Activated CD4-positive, alpha-beta memory T cell treated with anti-CD3 and anti-CD28 coated beads, Interleukin-2, amount 10 ng/mL, durations not matched to agents 7 days and 5 days (primary cell): ENCODE measurements around the gene RALGPS1. TPM values are rescaled to one million over a fixed set of nuclear protein-coding genes. Genes with fewer than 3 reads are reported as not detected.
A peak's percentile ranks its signal among the peaks of the same experiment; 100 is the strongest.

Experiments used
- CTCF ChIA-PET: fragments of 350-600 bp; sonication (Branson Sonifier 250); formaldehyde crosslinking; loops from one replicate; lab custom pipeline; 2021; ENCODE audit warnings: antibody characterized with exemption, inconsistent platforms; lab: Charles Lee
- POLR2A ChIA-PET: fragments of 350-600 bp; sonication (Branson Sonifier 250); formaldehyde crosslinking; loops from one replicate; lab custom pipeline; 2021; ENCODE audit warnings: antibody characterized with exemption; lab: Charles Lee
- DNase-seq: peaks from one replicate; pipeline ENCODE4 v3.0.0-alpha.2; 2020
- H3K27ac Mint-ChIP-seq: one replicate; pipeline ENCODE4 v1.8.0; 2021; ENCODE audit warnings: mild to moderate bottlenecking, mixed read lengths
- H3K27me3 Mint-ChIP-seq: one replicate; pipeline ENCODE4 v1.8.0; 2021; ENCODE audit warnings: mixed read lengths
- H3K36me3 Mint-ChIP-seq: one replicate; pipeline ENCODE4 v1.8.0; 2021; ENCODE audit warnings: low read depth, mixed read lengths
- H3K4me1 Mint-ChIP-seq: one replicate; pipeline ENCODE4 v1.8.0; 2021; ENCODE audit warnings: mixed read lengths
- H3K4me3 Mint-ChIP-seq: one replicate; pipeline ENCODE4 v1.8.0; 2021; ENCODE audit warnings: mild to moderate bottlenecking, mixed read lengths
- H3K9me3 Mint-ChIP-seq: one replicate; pipeline ENCODE4 v1.8.0; 2021; ENCODE audit warnings: mixed read lengths
- total RNA-seq, 2 experiments: library from RNA; stranded (reverse); gene quantifications; one replicate each; pipeline ENCODE4 v1.2.3, GENCODE V29; 2021

The RALGPS1 gene
- total RNA-seq, 2 experiments from 2014 or later = 2.8 to 3.4 TPM

GRCh38 chr9:127029548-127029947 lies 115.0 kb downstream of the RALGPS1 start:
- DNase-seq = no peak
- POLR2A ChIA-PET = no interaction called here
- Mint-ChIP-seq H3K27ac (no peak overlapping the region), H3K4me1 (peaks cover 2% of the 10 kb centered on the region), H3K9me3 (no peaks in the 10 kb centered on the region), H3K4me3 (no peak overlapping the region), H3K27me3 (peaks cover 5% of the 10 kb centered on the region), H3K36me3 (no peaks in the 10 kb centered on the region)
- CTCF ChIA-PET = no interaction called here

GRCh38 chr9:127030814-127031740 lies 116.5 kb downstream of the RALGPS1 start:
- peaks cover 2% of the 10 kb centered on the region for H3K27me3 Mint-ChIP-seq
- no peak overlapping the region for H3K4me3 Mint-ChIP-seq
- H3K9me3 Mint-ChIP-seq = no peaks in the 10 kb centered on the region
- POLR2A ChIA-PET = no interaction called here
- H3K4me1 Mint-ChIP-seq = peaks cover 2% of the 10 kb centered on the region
- CTCF ChIA-PET = no interaction called here
- H3K27ac Mint-ChIP-seq = no peak overlapping the region
- H3K36me3 Mint-ChIP-seq = no peaks in the 10 kb centered on the region
- no peak for DNase-seq

DNA sequence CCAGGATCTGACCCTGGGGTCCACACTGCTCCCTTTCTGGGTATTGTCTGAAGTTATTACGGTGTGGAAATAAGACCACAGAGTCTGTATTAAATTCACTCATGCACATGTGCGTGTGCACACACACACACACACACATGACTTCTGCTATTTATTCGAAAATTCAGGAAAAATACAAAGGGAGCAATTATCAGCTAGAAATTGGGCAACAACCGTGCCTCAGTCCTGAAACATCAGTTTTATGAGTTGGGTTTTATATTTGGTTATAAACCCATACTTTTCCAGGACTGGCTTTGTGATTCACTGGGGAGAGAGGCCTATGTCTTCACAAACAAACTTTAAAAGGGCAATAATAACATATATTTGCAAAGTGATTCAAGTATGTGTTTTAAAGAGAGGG lies 117.7 kb downstream of the RALGPS1 start:
- Mint-ChIP-seq H3K27ac (no peak overlapping the region), H3K27me3 (no peaks in the 10 kb centered on the region), H3K4me3 (no peak overlapping the region), H3K9me3 (no peaks in the 10 kb centered on the region), H3K36me3 (no peaks in the 10 kb centered on the region), H3K4me1 (no peaks in the 10 kb centered on the region)
- CTCF ChIA-PET = no interaction called here
- DNase-seq = no peak
- POLR2A ChIA-PET = no interaction called here

DNA sequence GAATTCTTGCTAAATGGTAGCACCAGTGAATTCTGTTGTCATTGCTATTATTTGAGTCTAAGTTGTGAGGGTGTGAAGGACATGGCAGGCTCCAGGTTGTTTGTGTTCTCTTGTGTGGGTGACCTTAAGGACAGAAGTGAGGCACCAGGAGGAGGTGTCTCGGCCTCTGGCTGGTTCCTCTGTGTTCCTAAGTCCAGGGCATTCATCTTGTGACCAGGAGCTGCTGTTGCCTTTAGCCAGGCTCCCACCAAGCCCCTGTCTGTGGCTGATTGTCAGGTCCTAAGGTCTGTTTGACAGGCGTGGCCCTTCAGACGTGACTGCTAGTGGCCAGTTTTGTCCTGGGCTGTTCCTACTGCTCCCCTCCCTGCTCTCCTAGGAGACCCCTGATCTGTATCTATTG lies 118.5 kb downstream of the RALGPS1 start:
- Mint-ChIP-seq H3K27me3 (no peaks in the 10 kb centered on the region), H3K9me3 (no peaks in the 10 kb centered on the region), H3K4me3 (no peak overlapping the region), H3K4me1 (no peaks in the 10 kb centered on the region), H3K36me3 (no peaks in the 10 kb centered on the region), H3K27ac (no peak overlapping the region)
- ChIA-PET POLR2A (no interaction called here), CTCF (no interaction called here)
- DNase-seq = no peak

DNA sequence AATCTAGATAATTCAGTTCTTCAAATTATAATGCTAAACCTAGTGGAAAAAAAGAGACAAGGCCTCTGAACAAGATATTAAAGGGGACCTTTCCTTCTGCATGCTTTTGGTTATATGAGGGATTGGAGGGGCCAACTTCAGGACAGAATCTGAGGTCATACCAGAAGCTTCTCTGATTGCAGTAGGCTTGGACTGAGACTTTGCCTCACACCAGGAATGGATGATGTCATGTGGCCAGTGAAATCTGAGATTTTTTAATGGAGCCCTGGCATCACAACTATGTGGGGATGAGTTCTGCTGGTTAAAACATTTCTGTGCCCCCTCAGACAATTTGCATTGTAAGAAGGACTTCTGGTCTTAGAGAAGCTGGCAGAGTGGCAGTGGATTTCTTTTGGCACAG lies 119.2 kb downstream of the RALGPS1 start:
- no peak for DNase-seq
- Mint-ChIP-seq H3K4me3 (no peak overlapping the region), H3K27me3 (no peaks in the 10 kb centered on the region), H3K36me3 (no peaks in the 10 kb centered on the region), H3K9me3 (no peaks in the 10 kb centered on the region), H3K4me1 (no peaks in the 10 kb centered on the region), H3K27ac (no peak overlapping the region)
- CTCF ChIA-PET = no interaction called here
- POLR2A ChIA-PET = no interaction called here

- CTCF ChIA-PET = no interaction called here
- Mint-ChIP-seq H3K9me3 (no peaks in the 10 kb centered on the region), H3K4me1 (no peaks in the 10 kb centered on the region), H3K27me3 (no peaks in the 10 kb centered on the region), H3K27ac (no peak overlapping the region), H3K4me3 (no peak overlapping the region), H3K36me3 (no peaks in the 10 kb centered on the region)
- no peak for DNase-seq
- POLR2A ChIA-PET = no interaction called here
Observed at GRCh38 chr9:127034691-127035090, 120.1 kb downstream of the RALGPS1 start.

- ChIA-PET POLR2A (no interaction called here), CTCF (interaction anchor here (1.3 to 2.4 kb wide), 2 partner anchors 14 to 95 kb away, joined by 3 to 6 read pairs; no protein-coding TSS in a partner anchor)
- Mint-ChIP-seq H3K36me3 (no peaks in the 10 kb centered on the region), H3K9me3 (no peaks in the 10 kb centered on the region), H3K27ac (no peak overlapping the region), H3K4me1 (no peaks in the 10 kb centered on the region), H3K27me3 (no peaks in the 10 kb centered on the region), H3K4me3 (no peak overlapping the region)
- DNase-seq = no peak
Observed at GRCh38 chr9:127035423-127035822, 120.8 kb downstream of the RALGPS1 start.

DNA sequence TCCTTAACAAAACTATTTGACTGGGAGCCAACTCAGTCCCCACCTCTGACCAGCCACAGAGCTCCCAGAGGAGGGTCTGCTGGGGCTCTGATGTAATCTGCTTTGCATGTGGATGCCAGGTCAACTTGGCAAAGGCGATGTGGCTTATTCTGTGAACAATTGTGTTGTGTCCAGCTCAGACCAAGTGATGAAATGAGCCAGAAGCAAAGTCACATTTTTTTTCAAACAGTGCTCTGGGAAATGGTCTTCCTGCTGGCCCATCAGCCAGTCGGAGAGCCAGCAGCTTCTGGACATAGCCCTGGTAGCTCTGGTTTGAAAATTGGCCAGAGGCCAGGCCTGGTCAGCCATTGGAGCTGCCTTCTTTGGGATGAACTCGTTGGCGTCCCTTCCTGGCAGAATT lies 121.4 kb downstream of the RALGPS1 start:
- POLR2A ChIA-PET = no interaction called here
- H3K27ac Mint-ChIP-seq = no peak overlapping the region
- H3K36me3 Mint-ChIP-seq = no peaks in the 10 kb centered on the region
- H3K4me1 Mint-ChIP-seq = no peaks in the 10 kb centered on the region
- DNase-seq = no peak
- CTCF ChIA-PET = interaction anchor here (1.3 to 2.4 kb wide), 2 partner anchors 13 to 96 kb away, joined by 3 to 6 read pairs; no protein-coding TSS in a partner anchor
- no peaks in the 10 kb centered on the region for H3K27me3 Mint-ChIP-seq
- no peak overlapping the region for H3K4me3 Mint-ChIP-seq
- H3K9me3 Mint-ChIP-seq = no peaks in the 10 kb centered on the region

- H3K27me3 Mint-ChIP-seq = no peaks in the 10 kb centered on the region
- no peak overlapping the region for H3K4me3 Mint-ChIP-seq
- H3K9me3 Mint-ChIP-seq = no peaks in the 10 kb centered on the region
- no peaks in the 10 kb centered on the region for H3K36me3 Mint-ChIP-seq
- no peaks in the 10 kb centered on the region for H3K4me1 Mint-ChIP-seq
- H3K27ac Mint-ChIP-seq = no peak overlapping the region
- CTCF ChIA-PET = interaction anchor here (1.3 to 2.4 kb wide), 2 partner anchors 13 to 96 kb away, joined by 3 to 6 read pairs; no protein-coding TSS in a partner anchor
- POLR2A ChIA-PET = no interaction called here
- no peak for DNase-seq
Observed at GRCh38 chr9:127036437-127036836, 121.9 kb downstream of the RALGPS1 start.

- CTCF ChIA-PET = no interaction called here
- Mint-ChIP-seq H3K27ac (no peak overlapping the region), H3K36me3 (no peaks in the 10 kb centered on the region), H3K4me3 (no peak overlapping the region), H3K4me1 (no peaks in the 10 kb centered on the region), H3K27me3 (peaks cover 3% of the 10 kb centered on the region), H3K9me3 (no peaks in the 10 kb centered on the region)
- POLR2A ChIA-PET = no interaction called here
- no peak for DNase-seq
Observed at GRCh38 chr9:127038531-127038930, 123.9 kb downstream of the RALGPS1 start.

DNA sequence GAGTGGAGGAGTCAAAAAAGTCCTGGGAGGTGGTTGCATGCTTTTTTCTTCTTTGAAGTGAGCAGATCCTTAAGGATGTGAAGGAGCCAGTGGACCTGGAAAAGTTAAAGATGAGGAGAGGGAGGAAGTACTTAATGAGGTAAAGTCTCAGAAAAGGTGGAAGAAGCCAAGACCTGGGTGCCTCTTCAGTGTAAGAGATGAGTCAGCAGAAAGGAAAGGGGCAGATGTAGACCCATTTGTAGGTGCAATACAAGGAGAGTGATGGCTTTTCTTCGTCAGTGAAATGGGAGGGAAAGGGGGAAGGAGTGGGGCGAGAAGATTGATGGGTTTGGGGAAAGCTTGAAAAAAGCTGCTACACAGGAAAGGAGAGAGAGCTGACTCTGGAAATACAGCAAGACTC lies 124.9 kb downstream of the RALGPS1 start:
- no peaks in the 10 kb centered on the region for H3K4me1 Mint-ChIP-seq
- peaks cover 4% of the 10 kb centered on the region for H3K27me3 Mint-ChIP-seq
- H3K9me3 Mint-ChIP-seq = no peaks in the 10 kb centered on the region
- H3K27ac Mint-ChIP-seq = no peak overlapping the region
- H3K36me3 Mint-ChIP-seq = no peaks in the 10 kb centered on the region
- H3K4me3 Mint-ChIP-seq = no peak overlapping the region
- ChIA-PET CTCF (no interaction called here), POLR2A (no interaction called here)
- no peak for DNase-seq

- ChIA-PET CTCF (no interaction called here), POLR2A (no interaction called here)
- Mint-ChIP-seq H3K4me1 (peaks cover 30% of the 10 kb centered on the region), H3K27ac (no peak overlapping the region), H3K36me3 (no peaks in the 10 kb centered on the region), H3K27me3 (peaks cover 9% of the 10 kb centered on the region), H3K4me3 (no peak overlapping the region), H3K9me3 (peaks cover 1% of the 10 kb centered on the region)
- no peak for DNase-seq
Observed at GRCh38 chr9:127045148-127045547, 130.6 kb downstream of the RALGPS1 start.

DNA sequence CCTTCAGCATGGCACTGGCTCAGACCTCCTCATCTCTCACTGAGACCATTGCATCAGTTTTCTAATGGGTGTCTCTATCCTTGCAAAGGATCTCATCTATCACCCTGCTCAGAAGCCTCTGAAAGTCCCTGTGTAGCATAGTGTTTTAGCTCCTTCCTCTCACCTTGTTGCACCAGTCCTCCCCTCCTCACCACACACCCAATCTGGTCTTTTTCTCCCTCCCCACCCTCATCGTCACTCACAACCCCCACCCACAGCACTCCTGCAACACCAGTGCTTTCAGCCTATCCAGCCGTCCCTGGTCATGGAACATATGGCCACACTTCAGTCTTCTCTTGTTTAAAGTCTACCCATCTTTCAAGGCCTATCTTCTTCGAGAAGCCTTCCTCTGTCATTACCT lies 133.4 kb downstream of the RALGPS1 start:
- ChIA-PET POLR2A (interaction anchor here (0.6 to 1.6 kb wide), 4 partner anchors 13 to 156 kb away, joined by 3 to 12 read pairs (median 4); no protein-coding TSS in a partner anchor), CTCF (interaction anchor here (1.4 to 2.6 kb wide), 4 partner anchors 62 to 107 kb away, joined by 3 to 25 read pairs (median 4); no protein-coding TSS in a partner anchor)
- Mint-ChIP-seq H3K4me3 (no peak overlapping the region), H3K27me3 (peaks cover 8% of the 10 kb centered on the region), H3K27ac (peak overlapping the region; percentile 63), H3K9me3 (peaks cover 1% of the 10 kb centered on the region), H3K36me3 (no peaks in the 10 kb centered on the region), H3K4me1 (peaks cover 42% of the 10 kb centered on the region)
- DNase-seq = no peak
